Spinal cord (tissue), 10 donors: Measurements from ENCODE around the gene PDK3. TPM values are rescaled to one million over a fixed set of nuclear protein-coding genes. Genes with fewer than 3 reads are reported as not detected.

ENCODE experiments used
- DNase-seq, 6 donors: peaks; one replicate each; pipeline versions ENCODE4 v3.0.0 to v3.0.0-alpha.2; 2013 to 2015; ENCODE audit warnings: low spot score in 6 of 6, low read depth in 4 of 6
- H3K27ac ChIP-seq: one replicate; pipeline ENCODE4 v1.5.1; 2013; ENCODE audit warnings: low read depth, low read length, control low read depth
- H3K27me3 ChIP-seq: one replicate; pipeline ENCODE4 v1.6.1; 2013; ENCODE audit warnings: low read length; ENCODE audit not compliant: control insufficient read depth, insufficient read depth
- H3K36me3 ChIP-seq: one replicate; pipeline ENCODE4 v1.6.1; 2013; ENCODE audit warnings: low read length; ENCODE audit not compliant: control insufficient read depth, insufficient read depth
- H3K4me1 ChIP-seq: one replicate; pipeline ENCODE4 v1.6.1; 2013; ENCODE audit warnings: low read length; ENCODE audit not compliant: control insufficient read depth, insufficient read depth
- H3K4me3 ChIP-seq: one replicate; pipeline ENCODE4 v1.5.1; 2013; ENCODE audit warnings: low read depth, low read length, control low read depth
- H3K9me3 ChIP-seq: one replicate; pipeline ENCODE4 v1.6.1; 2013; ENCODE audit warnings: low read length; ENCODE audit not compliant: control insufficient read depth, insufficient read depth
- WGBS: methylation state at CpG from one replicate; pipeline ENCODE4 v1.1.5; 2013; ENCODE audit warnings: missing lambda C conversion rate; ENCODE audit not compliant: insufficient coverage; 5-methylcytosine and 5-hydroxymethylcytosine counted together
- polyA plus RNA-seq, 2 donors: library from polyadenylated mRNA; unstranded; fragments of 120-200 nt; gene quantifications; one replicate each; pipeline ENCODE4 v1.2.1, GENCODE V29; 2013; ENCODE audit not compliant: insufficient read length in 2 of 2
- total RNA-seq, 2 donors: library from RNA; depleted of rRNA in 1 of 2; stranded (reverse); fragments of 120-200 nt in 1 of 2; fragments of >200 nt in 1 of 2; gene quantifications; one replicate each; pipeline versions ENCODE4 v1.2.3 to v1.2.4, GENCODE V29; 2013 to 2014
- donor health status: healthy.

Gene PDK3
- total and polyA plus RNA-seq, 4 donors: 3.2 to 27.5 (median 8.3) TPM

DNA sequence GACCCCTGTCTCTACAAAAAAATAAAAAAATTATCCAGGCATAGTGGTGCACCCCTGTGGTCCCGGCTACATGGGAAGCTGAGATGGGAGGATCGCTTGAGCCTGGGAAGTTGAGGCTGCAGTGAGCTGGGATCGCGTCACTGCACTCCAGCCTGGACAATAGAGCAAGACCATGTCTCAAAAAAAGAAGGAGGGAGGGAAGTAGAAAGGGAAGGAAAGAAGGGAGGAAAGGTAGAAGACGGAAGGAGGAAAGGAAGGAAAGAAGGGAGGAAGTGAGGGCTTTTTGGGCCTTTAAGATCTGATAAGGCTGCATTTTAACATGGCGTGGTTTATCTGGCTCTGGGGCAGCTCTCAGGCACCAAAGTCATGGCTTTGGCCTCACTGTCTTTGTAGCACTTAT, 10.4 kb downstream of the PDK3 start:
- no peak overlapping the region for H3K4me3 ChIP-seq
- no peak overlapping the region for H3K27ac ChIP-seq
- WGBS: 86% methylated on average over 6 of the region's 6 CpGs
- no peak for DNase-seq
- H3K36me3 ChIP-seq: no peaks in the 10 kb centered on the region
- H3K27me3 ChIP-seq: peaks cover 8% of the 10 kb centered on the region
- peaks cover under 1% of the 10 kb centered on the region for H3K9me3 ChIP-seq
- H3K4me1 ChIP-seq: no peaks in the 10 kb centered on the region

DNA sequence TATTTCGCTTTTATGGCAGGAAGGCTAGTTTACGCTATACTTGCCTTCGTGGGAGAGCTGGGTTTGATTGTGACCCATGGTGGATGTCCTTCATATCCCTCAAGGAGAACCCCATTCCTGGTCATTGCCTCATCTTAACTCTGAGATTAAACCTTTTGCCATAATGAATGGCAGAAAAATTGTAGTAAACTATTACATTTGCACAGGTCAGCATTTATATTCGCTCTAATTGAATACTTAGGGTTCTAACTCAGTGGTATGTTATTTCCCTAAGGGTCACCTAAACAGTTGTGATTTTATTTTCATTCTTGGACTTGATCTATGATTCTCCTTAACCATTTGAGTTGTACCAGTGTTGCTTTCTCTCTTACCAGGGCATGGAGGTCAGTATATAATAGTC, 13.4 kb downstream of the PDK3 start:
- no peaks in the 10 kb centered on the region for H3K36me3 ChIP-seq
- peaks cover 8% of the 10 kb centered on the region for H3K27me3 ChIP-seq
- no peak overlapping the region for H3K27ac ChIP-seq
- no peak for DNase-seq
- H3K4me3 ChIP-seq: no peak overlapping the region
- no peaks in the 10 kb centered on the region for H3K4me1 ChIP-seq
- WGBS: no CpG with 5 or more reads among the region's 4 CpGs
- H3K9me3 ChIP-seq: peaks cover 3% of the 10 kb centered on the region

DNA sequence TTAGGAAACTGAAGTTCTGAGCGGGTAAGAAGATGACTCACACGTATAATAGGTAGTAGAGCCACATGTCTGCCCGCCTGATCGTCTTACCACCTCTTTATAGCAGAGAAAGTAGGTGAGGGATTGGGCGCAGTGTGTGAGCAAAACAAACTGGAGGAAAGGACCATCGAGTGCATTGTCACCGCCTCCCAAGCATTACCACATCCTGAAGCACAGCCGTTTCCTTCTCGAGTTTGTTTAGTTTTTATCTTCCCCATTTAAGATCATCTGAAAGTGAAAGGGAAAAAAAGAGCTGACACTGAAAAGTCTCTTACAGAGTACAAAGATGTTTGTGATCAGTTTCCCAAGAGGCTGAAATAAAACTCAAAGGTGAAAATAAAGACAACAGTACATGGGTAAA, 14.8 kb downstream of the PDK3 start:
- H3K9me3 ChIP-seq: peaks cover 3% of the 10 kb centered on the region
- no CpG with 5 or more reads among the region's 9 CpGs for WGBS
- H3K27me3 ChIP-seq: peaks cover 4% of the 10 kb centered on the region
- H3K4me3 ChIP-seq: no peak overlapping the region
- no peak overlapping the region for H3K27ac ChIP-seq
- DNase-seq: no peak
- H3K4me1 ChIP-seq: no peaks in the 10 kb centered on the region
- no peaks in the 10 kb centered on the region for H3K36me3 ChIP-seq

DNA sequence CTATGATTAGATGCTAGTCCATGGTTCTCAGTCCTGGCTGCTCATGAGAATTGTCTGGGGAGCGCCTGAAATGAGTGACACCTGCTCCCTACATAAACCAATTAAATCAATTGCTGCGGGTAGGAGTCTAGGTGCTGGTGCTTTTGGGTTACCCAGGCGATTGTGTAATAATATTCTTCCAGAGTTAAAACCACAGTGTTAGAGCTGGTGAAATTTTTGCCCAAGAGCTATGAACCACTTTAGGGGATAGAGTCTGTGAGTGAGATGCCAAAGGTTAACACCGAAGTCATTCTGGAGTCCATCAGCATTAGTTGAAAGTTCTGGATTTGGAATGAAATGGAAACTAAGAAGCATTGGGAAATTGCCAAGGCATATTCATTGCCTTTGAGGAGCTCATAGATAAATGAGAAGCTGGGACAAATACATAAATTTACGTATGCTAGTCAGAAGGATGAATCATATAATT, 15.3 kb downstream of the PDK3 start:
- peaks cover 3% of the 10 kb centered on the region for H3K9me3 ChIP-seq
- H3K4me1 ChIP-seq: no peaks in the 10 kb centered on the region
- DNase-seq: no peak
- 92% methylated on average over 2 of the region's 5 CpGs for WGBS
- no peak overlapping the region for H3K27ac ChIP-seq
- H3K4me3 ChIP-seq: no peak overlapping the region
- H3K36me3 ChIP-seq: no peaks in the 10 kb centered on the region
- peaks cover 4% of the 10 kb centered on the region for H3K27me3 ChIP-seq

DNA sequence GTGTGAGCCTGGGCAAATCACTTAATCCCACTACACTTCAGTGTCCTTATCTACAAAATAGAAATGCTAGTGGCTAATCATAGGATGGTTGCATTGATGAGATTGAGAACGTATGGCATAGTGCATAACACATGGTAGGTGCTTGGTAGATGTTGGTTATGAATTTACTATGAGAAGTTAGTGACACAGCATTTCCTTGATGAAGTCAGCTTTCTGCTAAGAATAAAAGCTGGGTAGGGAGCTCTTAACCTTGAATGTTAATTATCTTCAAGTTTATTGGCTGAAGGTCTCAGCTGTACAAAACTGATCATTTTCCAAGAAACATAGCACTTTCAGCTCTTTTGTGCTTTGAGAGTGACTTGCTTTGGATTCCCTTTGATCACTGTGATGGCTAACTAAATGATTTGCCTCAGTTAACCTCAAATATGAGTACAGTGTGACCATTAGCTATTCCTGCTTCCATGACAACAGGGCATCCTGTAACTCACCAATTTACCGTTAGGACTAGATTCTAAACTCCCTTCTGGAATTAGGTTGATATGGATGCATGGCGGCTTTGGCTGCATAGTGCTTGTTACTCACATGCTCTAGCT, 17.8 kb downstream of the PDK3 start:
- Histone ChIP-seq H3K4me3 (no peak overlapping the region), H3K9me3 (peaks cover 3% of the 10 kb centered on the region), H3K27ac (no peak overlapping the region), H3K27me3 (peaks cover 4% of the 10 kb centered on the region), H3K36me3 (no peaks in the 10 kb centered on the region), H3K4me1 (no peaks in the 10 kb centered on the region)
- no peak for DNase-seq
- WGBS: 63% methylated on average over 1 of the region's 3 CpGs

DNA sequence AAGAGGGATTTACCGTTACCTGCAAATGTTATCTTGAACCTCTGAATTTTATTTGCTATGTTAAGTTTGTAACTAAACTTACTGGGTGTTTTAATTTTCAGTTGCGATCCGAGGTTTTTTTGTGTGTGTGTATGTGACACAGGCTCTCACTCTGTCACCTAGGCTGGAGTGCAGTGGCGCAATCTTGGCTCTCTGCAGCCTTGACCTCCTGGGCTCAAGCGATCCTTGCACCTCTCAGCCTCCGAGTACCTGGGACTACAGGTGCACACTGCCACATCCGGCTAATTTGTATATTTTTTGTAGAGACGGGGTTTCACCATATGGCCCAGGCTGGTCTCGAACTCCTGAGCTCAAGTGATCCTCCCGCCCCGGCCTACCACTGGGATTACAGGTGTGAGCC, 18.5 kb downstream of the PDK3 start:
- H3K4me1 ChIP-seq: no peaks in the 10 kb centered on the region
- H3K36me3 ChIP-seq: no peaks in the 10 kb centered on the region
- H3K4me3 ChIP-seq: no peak overlapping the region
- peaks cover 3% of the 10 kb centered on the region for H3K9me3 ChIP-seq
- WGBS: 88% methylated on average over 10 of the region's 11 CpGs
- DNase-seq: no peak
- H3K27ac ChIP-seq: no peak overlapping the region
- peaks cover 4% of the 10 kb centered on the region for H3K27me3 ChIP-seq

DNA sequence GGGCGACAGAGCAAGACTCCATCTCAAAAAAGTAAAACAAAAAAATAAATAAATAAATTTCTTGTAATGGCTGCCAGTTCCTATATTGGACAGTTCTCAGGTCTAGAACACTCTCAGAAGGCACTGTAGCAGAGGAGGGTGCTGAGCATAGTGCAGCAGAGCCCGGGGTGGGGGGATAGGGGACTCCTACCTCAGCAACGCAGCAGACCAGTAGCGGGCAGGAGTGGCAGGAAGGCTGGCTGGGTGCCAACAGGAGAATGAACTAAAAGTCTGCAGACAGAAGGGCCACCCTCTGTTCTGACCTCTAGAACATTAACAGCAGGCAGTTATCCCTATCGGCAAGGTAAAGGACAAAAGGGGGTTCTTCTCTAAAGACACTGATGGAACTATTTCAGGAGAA, 20.2 kb downstream of the PDK3 start:
- H3K27me3 ChIP-seq: peaks cover 3% of the 10 kb centered on the region
- 78% methylated on average over 4 of the region's 5 CpGs for WGBS
- H3K27ac ChIP-seq: no peak overlapping the region
- no peak overlapping the region for H3K4me3 ChIP-seq
- H3K9me3 ChIP-seq: peaks cover 3% of the 10 kb centered on the region
- no peaks in the 10 kb centered on the region for H3K4me1 ChIP-seq
- no peaks in the 10 kb centered on the region for H3K36me3 ChIP-seq
- DNase-seq: no peak

DNA sequence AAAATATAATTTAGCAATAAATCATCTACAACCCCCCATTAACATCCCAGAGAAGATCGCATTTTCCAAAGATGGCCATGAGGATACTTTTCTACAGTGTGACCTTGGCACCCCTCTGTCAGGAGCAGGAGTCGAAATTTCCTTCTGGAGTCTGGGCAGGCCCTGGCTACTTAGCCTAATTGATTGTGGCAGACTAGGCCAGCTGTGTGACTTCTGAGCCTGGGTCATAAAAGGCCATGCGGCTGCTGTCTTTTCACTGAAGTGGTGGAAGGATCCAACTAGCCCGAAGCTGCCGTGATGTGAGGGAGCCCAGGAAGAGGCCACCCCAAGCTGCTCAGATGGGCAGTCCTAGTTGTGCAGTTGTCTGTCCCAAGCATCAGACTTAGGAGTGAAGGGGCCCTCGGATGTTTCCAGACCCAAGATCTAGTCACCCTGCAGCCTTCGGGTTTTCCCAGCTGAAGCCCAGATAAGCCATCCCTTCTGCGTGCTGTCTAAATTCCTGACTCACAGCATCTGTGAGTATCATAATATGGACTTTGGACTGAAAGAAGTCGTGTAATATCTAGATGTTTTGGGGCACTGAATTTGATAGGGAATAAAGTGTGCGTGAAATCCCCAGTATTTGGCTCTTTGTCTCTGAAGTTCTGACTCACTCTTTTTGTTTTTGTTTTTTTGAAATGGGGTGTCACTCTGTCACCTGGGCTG, 21.0 kb downstream of the PDK3 start:
- Histone ChIP-seq H3K27ac (no peak overlapping the region), H3K4me1 (no peaks in the 10 kb centered on the region), H3K9me3 (no peaks in the 10 kb centered on the region), H3K36me3 (no peaks in the 10 kb centered on the region), H3K4me3 (no peak overlapping the region), H3K27me3 (peaks cover 2% of the 10 kb centered on the region)
- WGBS: 90% methylated on average over 10 of the region's 10 CpGs
- no peak for DNase-seq

DNA sequence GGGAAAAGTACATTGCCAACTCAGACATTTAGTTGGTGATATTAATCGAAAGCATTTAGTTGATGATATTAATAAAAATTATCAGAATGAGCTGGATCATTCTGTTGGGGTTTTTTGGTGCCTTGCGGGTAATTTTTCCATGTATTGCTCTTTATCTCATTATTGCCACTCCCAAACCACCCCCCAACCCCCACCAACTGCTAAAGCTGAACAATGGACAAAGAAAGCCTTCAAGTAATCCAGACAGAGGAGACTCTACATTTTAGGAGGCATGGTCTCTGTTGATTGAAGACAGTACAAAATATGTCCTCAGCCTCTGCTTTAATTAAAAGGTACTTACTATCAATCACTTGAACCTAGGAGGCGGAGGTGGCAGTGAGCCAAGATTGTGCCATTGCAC, 22.5 kb downstream of the PDK3 start:
- no peak for DNase-seq
- no peak overlapping the region for H3K4me3 ChIP-seq
- H3K4me1 ChIP-seq: no peaks in the 10 kb centered on the region
- no peaks in the 10 kb centered on the region for H3K9me3 ChIP-seq
- no peaks in the 10 kb centered on the region for H3K36me3 ChIP-seq
- H3K27me3 ChIP-seq: peaks cover 2% of the 10 kb centered on the region
- no peak overlapping the region for H3K27ac ChIP-seq
- no CpG with 5 or more reads among the region's 3 CpGs for WGBS

DNA sequence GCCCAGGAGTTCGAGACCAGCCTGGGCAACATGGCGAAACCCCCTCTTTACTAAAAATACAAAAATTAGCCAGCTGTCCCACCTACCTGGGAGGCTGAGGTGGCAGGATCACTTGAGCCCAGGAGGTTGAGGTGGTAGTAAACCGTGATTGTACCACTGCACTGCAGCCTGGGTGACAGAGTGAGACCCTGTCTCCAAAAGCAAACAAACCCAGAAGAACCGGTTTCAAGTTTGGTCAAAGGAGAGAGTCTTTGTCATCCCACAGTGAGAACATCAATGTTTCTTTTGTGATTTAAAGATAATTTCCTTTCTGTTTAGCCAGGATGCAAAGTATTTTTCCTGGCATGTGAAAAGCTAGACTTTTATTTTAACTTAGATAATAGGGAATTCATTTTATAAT, 26.7 kb downstream of the PDK3 start:
- Histone ChIP-seq H3K4me1 (peaks cover 5% of the 10 kb centered on the region), H3K27me3 (peaks cover 4% of the 10 kb centered on the region), H3K9me3 (no peaks in the 10 kb centered on the region), H3K36me3 (no peaks in the 10 kb centered on the region), H3K4me3 (no peak overlapping the region), H3K27ac (no peak overlapping the region)
- WGBS: 100% methylated on average over 1 of the region's 4 CpGs
- no peak for DNase-seq
